ENCODE results near the gene APOL2.
"Not testable (repeated sequence)": the region's sequence is repeated elsewhere in the genome, so short reads cannot be mapped to it uniquely, and the experiment has no call there.

Gene APOL2

GRCh38 chr22:36238373-36239149, 766 bp downstream of the APOL2 start:
- no peak for DNase-seq

- DNase-seq, result no peak
Measured at GRCh38 chr22:36237462-36238372, 1.6 kb downstream of the APOL2 start.

- no peak for DNase-seq
Measured at GRCh38 chr22:36236388-36237319, 2.7 kb downstream of the APOL2 start.

DNA sequence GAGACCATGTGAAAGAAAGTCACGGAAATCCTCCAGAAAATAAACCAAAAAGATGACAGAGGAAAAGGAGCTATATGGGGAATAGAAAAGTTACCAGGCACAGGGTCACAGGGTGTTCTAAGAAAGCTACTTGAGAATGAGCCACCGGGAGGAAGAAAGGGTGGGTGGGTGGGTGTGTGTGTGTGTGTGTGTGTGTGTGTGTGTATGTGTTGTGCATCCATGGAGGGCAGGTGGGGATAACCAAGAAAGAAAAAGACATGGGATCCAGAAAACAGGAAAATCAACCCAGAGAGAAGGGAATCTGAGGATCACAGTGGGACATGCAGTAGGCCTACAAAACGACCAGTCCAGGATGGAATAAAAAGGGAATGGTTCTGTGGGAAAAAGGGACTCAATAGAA, 3.7 kb downstream of the APOL2 start:
- DNase-seq, result no peak

- no peak for DNase-seq
Measured at GRCh38 chr22:36234919-36235318, 4.4 kb downstream of the APOL2 start.

DNA sequence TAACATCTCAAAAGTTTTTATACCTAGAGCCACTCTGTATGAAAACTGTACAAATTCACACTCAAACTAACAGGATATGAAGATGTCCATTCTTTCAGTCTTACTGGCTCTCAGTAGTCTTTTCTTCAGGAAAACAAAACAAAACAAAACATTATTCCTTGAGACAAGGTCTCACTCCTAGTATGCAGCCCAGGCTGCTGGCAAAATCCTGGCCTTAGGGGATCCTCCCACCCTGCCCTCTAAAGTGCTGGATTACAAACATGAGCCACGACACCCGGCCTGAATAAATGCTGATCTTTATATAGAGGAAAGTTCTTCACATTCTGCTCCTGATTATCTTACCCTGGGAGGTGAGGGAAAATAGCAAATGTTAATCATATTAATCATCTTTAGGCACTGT, 5.1 kb downstream of the APOL2 start:
- DNase-seq, result no peak

- no peak for DNase-seq
Measured at GRCh38 chr22:36233796-36234195, 5.5 kb downstream of the APOL2 start.

DNA sequence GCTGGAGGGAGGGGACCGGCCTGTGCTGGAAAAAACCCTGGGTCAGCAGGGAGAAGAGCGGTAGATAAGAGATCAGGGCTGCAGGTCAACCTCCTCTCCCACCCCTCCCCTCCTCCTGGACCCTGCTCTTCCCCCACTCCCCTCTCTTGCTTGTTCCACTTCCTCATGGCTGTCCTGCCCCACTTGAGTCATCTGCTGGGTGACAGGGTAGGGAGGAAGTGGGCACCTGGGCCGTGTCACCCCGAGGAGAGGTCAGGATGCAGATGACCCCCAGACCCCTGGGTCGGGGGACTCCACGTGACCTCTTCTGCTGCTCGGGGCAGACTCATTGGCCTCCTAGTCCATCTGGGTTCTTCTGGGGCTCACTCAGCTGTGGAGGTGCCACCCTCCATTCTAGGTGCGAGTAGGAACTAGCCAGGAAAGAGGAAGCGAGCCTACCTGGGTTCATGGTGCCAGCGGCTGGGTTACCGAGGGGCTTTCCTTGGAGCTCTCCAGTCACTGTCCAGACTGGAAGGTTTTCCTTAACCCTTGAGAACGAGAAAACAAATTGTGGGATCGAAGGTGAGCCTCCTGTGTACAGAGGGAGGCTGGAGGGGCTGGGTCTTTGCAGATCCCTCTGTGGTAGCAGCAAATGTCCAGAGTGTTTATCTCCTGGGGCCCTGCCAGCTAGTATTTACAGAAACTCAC, 6.5 kb downstream of the APOL2 start:
- DNase-seq, result no peak

GRCh38 chr22:36231051-36231450, 8.3 kb downstream of the APOL2 start:
- DNase-seq, result not testable (repeated sequence)

DNA sequence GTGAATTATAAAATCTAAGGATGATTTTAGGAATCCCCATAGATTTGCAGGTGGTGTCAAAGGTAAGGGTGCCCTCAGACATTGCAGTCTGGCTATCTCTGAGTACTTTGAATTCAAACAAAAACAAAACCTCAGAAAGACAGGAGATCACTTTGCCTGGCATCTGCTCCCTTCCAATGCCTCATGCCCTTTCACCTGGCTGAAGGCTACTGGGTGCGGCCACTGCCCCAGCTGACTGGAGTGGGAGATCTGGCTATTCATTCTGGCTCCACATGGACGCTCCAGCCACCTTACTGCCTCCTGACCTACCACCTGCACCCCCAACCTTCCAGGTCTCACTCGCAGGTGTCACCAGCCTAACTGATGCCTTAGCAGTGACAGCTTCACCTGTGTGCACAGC, 9.7 kb downstream of the APOL2 start:
- not testable (repeated sequence) for DNase-seq

DNA sequence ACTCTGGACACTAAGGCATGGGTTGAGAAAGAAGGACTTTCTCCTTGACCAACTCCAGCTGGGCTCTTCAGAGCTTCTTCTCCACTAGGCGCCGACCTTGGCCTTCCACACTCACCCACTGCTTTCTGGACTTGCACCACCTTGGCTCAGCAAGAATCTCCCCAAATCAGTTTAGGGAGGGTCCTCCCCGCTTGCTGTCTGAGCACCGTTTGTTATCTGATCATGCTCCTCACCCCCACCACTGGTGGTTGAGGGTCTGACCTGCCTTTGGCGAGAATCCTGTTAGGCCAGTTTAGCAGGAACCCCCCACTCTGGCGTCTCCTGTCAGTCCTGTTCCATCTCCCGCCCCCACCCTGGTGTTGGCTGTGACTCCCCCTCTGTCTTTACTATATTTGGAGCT, 10.4 kb downstream of the APOL2 start:
- DNase-seq, result no peak

GRCh38 chr22:36228369-36228768, 11.0 kb downstream of the APOL2 start:
- DNase-seq, result not testable (repeated sequence)

DNA sequence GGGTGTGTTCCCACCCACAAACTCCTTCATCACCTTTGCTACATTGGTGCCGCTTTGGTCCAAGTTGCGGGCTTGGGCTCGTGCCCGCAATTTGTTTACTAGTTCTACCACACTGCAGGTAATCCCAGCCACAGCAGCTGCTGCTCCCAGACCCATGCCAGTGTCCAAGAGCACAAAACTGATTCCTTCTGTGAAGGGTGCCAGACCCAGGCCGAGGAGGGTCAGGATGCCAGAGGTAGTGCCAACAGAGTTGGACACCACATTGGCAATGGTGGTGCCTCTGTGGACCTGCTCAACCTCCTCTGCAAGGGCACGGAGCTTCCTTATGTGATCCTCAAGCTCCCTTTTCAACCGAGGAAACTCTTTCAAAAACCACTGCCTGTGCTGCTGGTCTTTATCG, 11.5 kb downstream of the APOL2 start:
- no peak for DNase-seq

GRCh38 chr22:36227396-36227795, 11.9 kb downstream of the APOL2 start:
- no peak for DNase-seq

DNA sequence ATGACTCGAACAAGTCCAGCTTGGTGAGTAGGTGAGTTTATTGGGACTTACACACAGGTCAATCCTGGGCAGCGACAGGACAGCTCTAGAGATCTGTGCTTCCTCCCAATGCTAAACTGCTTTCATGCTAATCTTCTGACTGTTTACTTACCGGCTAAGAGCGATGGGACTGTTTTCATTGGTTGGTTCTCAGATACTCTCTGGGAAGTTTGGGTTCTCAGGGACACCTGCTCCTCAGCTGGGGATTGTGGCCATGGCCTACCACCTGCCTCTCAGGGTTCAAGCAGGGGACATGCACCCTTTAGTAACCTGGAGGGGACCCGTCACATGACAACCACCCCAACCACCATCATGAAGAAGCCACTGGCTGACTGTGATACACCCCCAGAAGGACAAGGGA, 13.1 kb downstream of the APOL2 start:
- DNase-seq, result no peak

- no peak for DNase-seq
Measured at GRCh38 chr22:36225333-36225922, 13.9 kb downstream of the APOL2 start.

- no peak for DNase-seq
Measured at GRCh38 chr22:36224245-36224644, 15.1 kb downstream of the APOL2 start.

DNA sequence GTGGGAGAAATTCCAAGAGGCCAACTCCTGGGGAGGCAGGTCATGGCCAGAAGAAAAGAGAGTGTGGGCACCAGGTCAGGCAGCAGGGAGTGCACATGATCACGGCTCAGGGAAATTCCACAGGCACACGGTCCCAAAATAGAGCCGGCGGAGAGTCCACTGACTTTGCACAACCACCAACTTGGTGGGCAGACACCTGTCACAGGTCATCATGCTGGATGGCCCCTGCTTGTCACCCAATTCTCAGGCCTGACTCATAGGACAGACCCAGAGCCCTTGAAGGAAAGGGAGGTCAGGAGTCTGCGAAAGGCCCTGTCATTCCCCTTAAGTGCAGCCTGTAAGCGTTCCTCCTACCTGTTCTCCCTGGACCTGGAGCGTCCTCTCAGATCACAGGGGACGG, 15.8 kb downstream of the APOL2 start:
- no peak for DNase-seq

- no peak for DNase-seq
Measured at GRCh38 chr22:36222887-36223450, 16.4 kb downstream of the APOL2 start.

DNA sequence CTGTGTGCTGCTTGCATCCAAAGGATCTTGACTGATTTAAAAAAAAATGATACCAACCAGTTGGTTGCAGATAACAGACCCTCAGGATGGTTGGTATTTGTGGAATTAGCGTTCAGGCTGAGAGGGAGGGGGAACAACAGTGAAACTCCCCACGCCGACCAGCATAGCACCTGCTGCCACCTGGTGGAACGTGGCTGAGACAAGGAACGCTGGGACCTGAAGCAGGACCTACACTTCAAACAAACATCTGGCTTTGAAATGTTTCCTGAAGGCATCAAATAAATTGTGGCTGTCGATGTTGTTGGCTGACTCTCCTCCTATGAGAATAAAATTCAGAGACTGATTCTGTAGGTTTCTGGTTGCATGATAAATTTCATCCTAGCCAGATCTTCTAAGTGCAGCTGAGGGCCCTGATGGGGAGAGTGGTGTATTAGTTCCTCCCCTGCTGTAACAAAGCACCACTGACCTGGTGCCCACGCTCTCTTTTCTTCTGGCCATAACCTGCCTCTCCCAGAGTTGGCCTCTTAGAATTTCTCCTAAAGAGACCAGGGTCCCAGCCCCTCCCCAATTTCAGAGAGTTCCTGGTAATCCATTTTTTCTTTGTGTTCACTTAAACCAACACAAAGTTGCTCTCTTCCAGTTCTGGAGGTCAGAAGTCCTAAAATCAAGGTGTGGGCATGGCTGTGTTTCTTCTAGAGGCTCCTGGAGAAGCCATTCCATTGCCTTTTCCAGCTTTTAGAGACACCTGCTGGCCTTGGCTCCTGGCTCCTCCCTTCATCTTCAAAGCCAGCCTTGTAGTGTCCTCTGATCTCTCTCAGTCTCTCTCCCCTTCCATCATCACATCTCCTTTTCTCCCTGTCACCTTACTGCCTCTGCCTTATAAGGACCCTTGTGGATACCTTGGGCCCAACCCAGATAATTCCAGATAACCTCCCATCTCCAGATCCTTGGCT, 17.3 kb downstream of the APOL2 start:
- DNase-seq, result no peak
